Suprapubic skin (tissue), 4 donors: ENCODE results near the gene KCNMB2.

Experiments
- CTCF ChIP-seq, 2 donors: fragments of 200-600 bp in 1 of 2; fragments of 450-650 bp in 1 of 2; sonication (generic) in 1 of 2; IDR thresholded peaks; one replicate each; pipeline ENCODE4 v1.5.1; 2016 to 2019; ENCODE audit warnings: antibody characterized with exemption in 2 of 2, mild to moderate bottlenecking in 1 of 2, moderate library complexity in 1 of 2
- EP300 ChIP-seq: sonication (generic); formaldehyde crosslinking; IDR thresholded peaks from one replicate; pipeline ENCODE4 v1.6.1; 2017; ENCODE audit warnings: antibody characterized with exemption
- POLR2A ChIP-seq, 2 donors: fragments of 450-650 bp; IDR thresholded peaks; one replicate each; pipeline ENCODE4 v1.6.1; 2017; ENCODE audit warnings: antibody characterized with exemption in 2 of 2, mild to moderate bottlenecking in 2 of 2, moderate library complexity in 2 of 2
- POLR2AphosphoS5 ChIP-seq, 3 donors: sonication (generic); formaldehyde crosslinking; IDR thresholded peaks; one replicate each; pipeline ENCODE4 v1.6.1; 2017; ENCODE audit warnings: antibody characterized with exemption in 3 of 3

GRCh38 chr3:178844916-178845315 lies 308.7 kb downstream of the KCNMB2 start:
- no peak for TF ChIP-seq CTCF (IDR thresholded peaks at IDR 0.05)
- TF ChIP-seq EP300: no peak
- no peak for TF ChIP-seq POLR2A (IDR thresholded peaks at IDR 0.05)
- TF ChIP-seq POLR2AphosphoS5 (IDR thresholded peaks at IDR 0.05): no peak
